Stimulated activated CD8-positive, alpha-beta memory T cell treated with anti-CD3 and anti-CD28 coated beads, Interleukin-12 subunit alpha, Interleukin-12 subunit beta, amount 100 ng/mL, for 1 hour (primary cell): ENCODE results near the gene KRT75.

ENCODE experiments used
- DNase-seq: peaks from one replicate; pipeline ENCODE4 v3.0.0-alpha.2; 2020; ENCODE audit warnings: low read depth

KRT75 gene

GRCh38 chr12:52391618-52392002 lies 42.6 kb downstream of the KRT75 start:
- DNase-seq = no peak

GRCh38 chr12:52390739-52391617 lies 43.2 kb downstream of the KRT75 start:
- no peak for DNase-seq

- no peak for DNase-seq
Measured at GRCh38 chr12:52389313-52390207, 44.6 kb downstream of the KRT75 start.

GRCh38 chr12:52387859-52388258 lies 46.3 kb downstream of the KRT75 start:
- no peak for DNase-seq

GRCh38 chr12:52385226-52385702 lies 48.9 kb downstream of the KRT75 start, which contains the start of gene KRT84:
Gene KRT84, minus strand, starts transcription at chr12:52385652. Its CDS starts 67 bp downstream, at chr12:52385585.
- DNase-seq = no peak

GRCh38 chr12:52383331-52383730 lies 50.8 kb downstream of the KRT75 start:
- no peak for DNase-seq

GRCh38 chr12:52382854-52383253 lies 51.3 kb downstream of the KRT75 start:
- DNase-seq = no peak

GRCh38 chr12:52381206-52381605 lies 53.0 kb downstream of the KRT75 start:
- no peak for DNase-seq

GRCh38 chr12:52380271-52380694 lies 53.9 kb downstream of the KRT75 start:
- no peak for DNase-seq

- no peak for DNase-seq
Measured at GRCh38 chr12:52379536-52379935, 54.6 kb downstream of the KRT75 start.

- DNase-seq = no peak
Measured at GRCh38 chr12:52378091-52378490, 56.1 kb downstream of the KRT75 start.

GRCh38 chr12:52377266-52377665 lies 56.9 kb downstream of the KRT75 start:
- no peak for DNase-seq
